Posterior cingulate gyrus (tissue), 11 donors: Measurements from ENCODE around the gene MOGAT2.
"Not testable (repeated sequence)": the region's sequence is repeated elsewhere in the genome, so short reads cannot be mapped to it uniquely, and the experiment has no call there.

Experiments used
- DNase-seq, 10 donors: peaks; one replicate each; pipeline versions ENCODE4 v3.0.0 to v3.0.0-alpha.2; 2020 to 2021; ENCODE audit warnings: mixed read lengths in 3 of 10
- intact Hi-C: fragments of 100-400 bp; cut with DNase I; formaldehyde crosslinking; loops from one replicate; pipeline ENCODE4 v1.15.1; 2023

MOGAT2 gene

GRCh38 chr11:75718419-75719339 lies 1.0 kb downstream of the MOGAT2 start:
- DNase-seq: no peak
- intact Hi-C loops: no loop called here

GRCh38 chr11:75719340-75720239 lies 2.0 kb downstream of the MOGAT2 start:
- intact Hi-C loops: loop anchor here (5.0 kb wide), 2 partner anchors 148 to 598 kb away; no protein-coding TSS in a partner anchor
- no peak for DNase-seq

- intact Hi-C loops: loop anchor here (5.0 kb wide), 2 partner anchors 147 to 597 kb away; no protein-coding TSS in a partner anchor
- no peak for DNase-seq
Observed at GRCh38 chr11:75720639-75721038, 3.0 kb downstream of the MOGAT2 start.

GRCh38 chr11:75721852-75722668 lies 4.4 kb downstream of the MOGAT2 start:
- intact Hi-C loops: loop anchor here (5.0 kb wide), 2 partner anchors 145 to 595 kb away; no protein-coding TSS in a partner anchor
- DNase-seq: no peak

- DNase-seq: no peak
- intact Hi-C loops: loop anchor here (5.0 kb wide), 2 partner anchors 145 to 595 kb away; no protein-coding TSS in a partner anchor
Observed at GRCh38 chr11:75722669-75723042, 5.0 kb downstream of the MOGAT2 start.

GRCh38 chr11:75725547-75726320 lies 8.1 kb downstream of the MOGAT2 start:
- intact Hi-C loops: no loop called here
- no peak for DNase-seq

GRCh38 chr11:75728992-75729391 lies 11.4 kb downstream of the MOGAT2 start:
- DNase-seq: no peak
- intact Hi-C loops: no loop called here

GRCh38 chr11:75731095-75731494 lies 13.5 kb downstream of the MOGAT2 start:
- intact Hi-C loops: no loop called here
- no peak for DNase-seq

GRCh38 chr11:75733071-75733430 lies 15.4 kb downstream of the MOGAT2 start:
- intact Hi-C loops: no loop called here

GRCh38 chr11:75733431-75734107 lies 15.9 kb downstream of the MOGAT2 start:
- peak in 2 of 10 donors; percentile 20 to 82 for DNase-seq
- intact Hi-C loops: no loop called here

More at GRCh38 chr11:75733071-75733430, 15.4 kb downstream of the MOGAT2 start:
- no peak for DNase-seq

- intact Hi-C loops: no loop called here
- DNase-seq: no peak
Observed at GRCh38 chr11:75734491-75735180, 17.0 kb downstream of the MOGAT2 start.

GRCh38 chr11:75735181-75735845 lies 17.7 kb downstream of the MOGAT2 start:
- intact Hi-C loops: no loop called here
- DNase-seq: no peak

- intact Hi-C loops: no loop called here
- DNase-seq: no peak
Observed at GRCh38 chr11:75737314-75737713, 19.7 kb downstream of the MOGAT2 start.

GRCh38 chr11:75740681-75741080 lies 23.0 kb downstream of the MOGAT2 start:
- intact Hi-C loops: no loop called here
- peak in 1 of 10 donors; percentile 12 for DNase-seq

GRCh38 chr11:75743159-75743558 lies 25.5 kb downstream of the MOGAT2 start:
- intact Hi-C loops: not testable (repeated sequence)
- peak in 1 of 10 donors; percentile 9 for DNase-seq

GRCh38 chr11:75743711-75744563 lies 26.3 kb downstream of the MOGAT2 start:
- intact Hi-C loops: no loop called here
- DNase-seq: peak in 1 of 10 donors; percentile 56

GRCh38 chr11:75745807-75746206 lies 28.2 kb downstream of the MOGAT2 start:
- intact Hi-C loops: no loop called here
- no peak for DNase-seq
